ENCODE measurements around the gene ZNF536.

GRCh38 chr19:30344446-30345425 lies 27.4 kb upstream of the ZNF536 start:
- TF ChIP-seq ZNF274 (IDR thresholded peaks at IDR 0.05; ENCODE audit: borderline replicate concordance, low read depth, low read length) (no peak), NFYB (IDR thresholded peaks at IDR 0.05; ENCODE audit: extremely low read depth, insufficient read length) (no peak), ZNF263 (CRISPR knock-in tag; IDR thresholded peaks at IDR 0.05; ENCODE audit: borderline replicate concordance) (no peak), CTCF (IDR thresholded peaks at IDR 0.05 in 2 of 3, conservative IDR thresholded peaks at IDR 0.05 in 1 of 3; ENCODE audit: insufficient read depth in 2 of 3, low read depth in 1 of 3, low read length in 3 of 3) (no peak; a peak in 1 of 6 replicates), TAF7 (tag; IDR thresholded peaks at IDR 0.05) (no peak)
